A673 (cell line): ENCODE data around the gene PNLIPRP2. TPM values are rescaled to one million over a fixed set of nuclear protein-coding genes. Genes with fewer than 3 reads are reported as not detected.

ENCODE experiments used
- BruUV-seq: library from RNA; stranded (reverse); fragments of 400-500 nt; replicated peaks from 2 replicates; lab custom pipeline; 2021; lab: Mats Ljungman, UMichigan
- CTCF ChIA-PET: fragments of 300-600 bp; sonication (Branson Sonifier 250); formaldehyde crosslinking; loops from one replicate; lab custom pipeline; 2022; ENCODE audit warnings: antibody characterized with exemption; lab: Charles Lee
- POLR2A ChIA-PET: fragments of 300-600 bp; sonication (Branson Sonifier 250); formaldehyde crosslinking; loops from one replicate; lab custom pipeline; 2022; ENCODE audit warnings: antibody characterized with exemption; ENCODE audit not compliant: low non-redundant PET; lab: Charles Lee
- DNase-seq: peaks from one replicate; pipeline ENCODE4 v3.0.0-alpha.2; 2015; ENCODE audit warnings: low spot score
- H3K27ac ChIP-seq: fragments of 200-600 bp; sonication (generic); 2 replicates; pipeline ENCODE4 v1.5.1; 2016; ENCODE audit warnings: mixed run types, low read depth, mild to moderate bottlenecking, mixed read lengths, antibody characterized with exemption, low read length; ENCODE audit not compliant: poor library complexity, severe bottlenecking
- H3K27me3 ChIP-seq: fragments of 200-600 bp; sonication (generic); replicated peaks from 2 replicates; pipeline ENCODE4 v1.6.1; 2017; ENCODE audit warnings: mixed run types, low read depth, mild to moderate bottlenecking, mixed read lengths, antibody characterized with exemption, low read length; ENCODE audit not compliant: insufficient read depth, poor library complexity
- H3K36me3 ChIP-seq: fragments of 200-600 bp; sonication (generic); 2 replicates; pipeline ENCODE4 v1.6.1; 2016; ENCODE audit warnings: mixed run types, mild to moderate bottlenecking, mixed read lengths, antibody characterized with exemption, low read length; ENCODE audit not compliant: insufficient read depth, poor library complexity, severe bottlenecking
- H3K4me1 ChIP-seq: fragments of 200-600 bp; sonication (generic); 2 replicates; pipeline ENCODE4 v1.6.1; 2017; ENCODE audit warnings: mixed run types, mild to moderate bottlenecking, mixed read lengths, antibody characterized with exemption, low read length; ENCODE audit not compliant: insufficient read depth, poor library complexity, severe bottlenecking
- H3K4me3 ChIP-seq: fragments of 200-600 bp; sonication (generic); 2 replicates; pipeline ENCODE4 v1.5.1; 2016; ENCODE audit warnings: low read depth, mixed run types, mild to moderate bottlenecking, mixed read lengths, low read length; ENCODE audit not compliant: poor library complexity, severe bottlenecking
- H3K9me3 ChIP-seq: fragments of 200-600 bp; sonication (generic); 2 replicates; pipeline ENCODE4 v1.6.1; 2016; ENCODE audit warnings: mixed run types, low read depth, mild to moderate bottlenecking, mixed read lengths, antibody characterized with exemption, low read length; ENCODE audit not compliant: poor library complexity, severe bottlenecking
- EZH2 ChIP-seq: fragments of 200-600 bp; sonication (generic); IDR thresholded peaks from 2 replicates; pipeline ENCODE4 v1.6.1; 2017; ENCODE audit warnings: borderline replicate concordance, low read depth, mild to moderate bottlenecking, mixed read lengths, antibody characterized with exemption, low read length; ENCODE audit not compliant: poor library complexity, severe bottlenecking
- intact Hi-C: fragments of 100-400 bp; cut with micrococcal nuclease; formaldehyde crosslinking; loops from one replicate; pipeline ENCODE4 v1.10.0; 2022; ENCODE audit not compliant: unreplicated experiment
- total RNA-seq: library from RNA; stranded (reverse); gene quantifications from 2 replicates; pipeline ENCODE4 v1.2.3, GENCODE V29; 2021
- TF ChIP-seq, protein P1 (sequence below): fragments of 300-800, 200-600 bp; sonication (generic); conservative IDR thresholded peaks from 2 replicates; pipeline ENCODE4 v1.5.1; 2017; ENCODE audit warnings: low read depth, mild to moderate bottlenecking, antibody characterized with exemption, low read length, moderate library complexity, mixed read lengths

PNLIPRP2 gene
- total RNA-seq, 1 experiment from 2014 or later: not detected

DNA sequence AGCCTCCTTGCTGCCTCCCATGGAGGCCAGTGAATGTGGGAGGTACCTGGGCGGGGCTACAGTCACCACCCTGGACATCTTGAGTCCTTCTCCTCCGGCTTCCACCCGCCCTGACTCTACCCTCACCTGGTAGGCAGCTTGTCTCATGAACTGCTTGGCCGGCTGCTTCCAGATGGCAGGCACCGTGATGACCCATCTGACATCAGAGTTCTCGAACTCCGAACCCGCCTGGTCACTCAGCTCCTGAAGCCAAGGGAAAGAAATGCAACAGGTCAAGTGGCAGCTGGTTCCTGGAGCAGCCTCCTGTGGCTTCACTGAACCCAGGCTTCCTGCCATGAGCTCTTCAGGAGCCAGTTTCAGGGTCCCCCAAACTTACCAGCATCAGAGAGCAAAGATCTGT, 71.5 kb downstream of the PNLIPRP2 start:
- POLR2A ChIA-PET: no interaction called here

DNA sequence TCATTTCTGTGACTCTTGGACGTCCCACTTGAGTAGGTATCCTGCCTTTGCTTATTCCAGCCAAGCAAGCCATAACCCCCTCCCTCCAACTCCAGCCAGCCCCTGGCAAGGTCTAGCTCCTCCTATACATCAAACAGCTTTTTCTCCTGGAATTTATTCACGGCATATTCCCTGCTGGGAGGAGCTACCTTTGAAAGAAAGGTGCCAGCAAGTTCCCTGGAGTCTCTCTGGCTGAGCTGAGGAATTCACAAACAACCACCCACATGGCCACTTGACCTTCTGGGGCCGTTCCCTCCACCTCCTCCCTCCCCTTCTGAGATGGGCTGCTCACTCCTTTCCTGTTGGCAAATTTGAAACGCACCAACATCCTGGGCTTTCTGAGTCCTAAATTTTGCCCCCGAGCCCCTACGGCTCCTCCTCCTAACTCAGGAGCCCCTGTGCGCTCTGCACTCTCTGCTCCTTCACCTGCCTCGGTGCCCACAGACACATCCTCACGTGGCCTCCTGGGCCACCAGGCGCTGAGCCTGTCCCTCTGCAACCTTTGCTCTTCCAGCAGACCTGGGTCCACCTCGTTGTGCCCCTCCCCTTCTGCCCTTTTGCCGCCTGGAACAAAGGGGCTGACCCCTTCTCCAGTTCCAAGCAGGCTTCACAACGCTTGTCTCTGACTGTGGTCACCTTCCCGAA, 73.6 kb downstream of the PNLIPRP2 start:
- TF ChIP-seq, protein P1, sequence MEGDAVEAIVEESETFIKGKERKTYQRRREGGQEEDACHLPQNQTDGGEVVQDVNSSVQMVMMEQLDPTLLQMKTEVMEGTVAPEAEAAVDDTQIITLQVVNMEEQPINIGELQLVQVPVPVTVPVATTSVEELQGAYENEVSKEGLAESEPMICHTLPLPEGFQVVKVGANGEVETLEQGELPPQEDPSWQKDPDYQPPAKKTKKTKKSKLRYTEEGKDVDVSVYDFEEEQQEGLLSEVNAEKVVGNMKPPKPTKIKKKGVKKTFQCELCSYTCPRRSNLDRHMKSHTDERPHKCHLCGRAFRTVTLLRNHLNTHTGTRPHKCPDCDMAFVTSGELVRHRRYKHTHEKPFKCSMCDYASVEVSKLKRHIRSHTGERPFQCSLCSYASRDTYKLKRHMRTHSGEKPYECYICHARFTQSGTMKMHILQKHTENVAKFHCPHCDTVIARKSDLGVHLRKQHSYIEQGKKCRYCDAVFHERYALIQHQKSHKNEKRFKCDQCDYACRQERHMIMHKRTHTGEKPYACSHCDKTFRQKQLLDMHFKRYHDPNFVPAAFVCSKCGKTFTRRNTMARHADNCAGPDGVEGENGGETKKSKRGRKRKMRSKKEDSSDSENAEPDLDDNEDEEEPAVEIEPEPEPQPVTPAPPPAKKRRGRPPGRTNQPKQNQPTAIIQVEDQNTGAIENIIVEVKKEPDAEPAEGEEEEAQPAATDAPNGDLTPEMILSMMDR: no peak
- ChIA-PET CTCF (no interaction called here), POLR2A (no interaction called here)
- BruUV-seq: no TSS peak
- no peak overlapping the region for H3K27ac ChIP-seq
- intact Hi-C loops: no loop called here
- H3K9me3 ChIP-seq: no peaks in the 10 kb centered on the region
- no peaks in the 10 kb centered on the region for H3K27me3 ChIP-seq
- H3K4me3 ChIP-seq: no peak overlapping the region
- no peak for DNase-seq
- no peaks in the 10 kb centered on the region for H3K36me3 ChIP-seq
- H3K4me1 ChIP-seq: no peaks in the 10 kb centered on the region

More for the DNA sequence above, 71.5 kb downstream of the PNLIPRP2 start:
- TF ChIP-seq, protein P1: no peak
- no peak for TF ChIP-seq EZH2
- no peaks in the 10 kb centered on the region for H3K36me3 ChIP-seq
- intact Hi-C loops: no loop called here
- H3K9me3 ChIP-seq: no peaks in the 10 kb centered on the region
- H3K4me3 ChIP-seq: no peak overlapping the region
- no peak for DNase-seq
- BruUV-seq: no TSS peak
- CTCF ChIA-PET: no interaction called here
- H3K27ac ChIP-seq: no peak overlapping the region
- no peaks in the 10 kb centered on the region for H3K4me1 ChIP-seq
- H3K27me3 ChIP-seq: no peaks in the 10 kb centered on the region

Other genes starting within 250 kb of the PNLIPRP2 start
- gene PNLIPRP3, start 193.1 kb upstream of the PNLIPRP2 start, total RNA-seq: not detected in 2 replicates
- gene PNLIP, start 75.0 kb upstream of the PNLIPRP2 start, total RNA-seq: not detected in 2 replicates
- gene PNLIPRP1, start 30.0 kb upstream of the PNLIPRP2 start, total RNA-seq: not detected in 2 replicates
- gene HSPA12A, start 121.6 kb downstream of the PNLIPRP2 start, total RNA-seq: 1.4 and 1.5 TPM in 2 replicates
- 0.28 TPM in 2 replicates for gene ENO4, start 228.5 kb downstream of the PNLIPRP2 start, total RNA-seq